CD14-positive monocyte (primary cell): ENCODE measurements around the gene KAZALD1. TPM values are rescaled to one million over a fixed set of nuclear protein-coding genes. Genes with fewer than 3 reads are reported as not detected.
A peak's percentile ranks its signal among the peaks of the same experiment; 100 is the strongest.

ENCODE experiments used
- DNase-seq, 3 donors: peaks; one replicate each; pipeline ENCODE4 v3.0.0-alpha.2; 2011 to 2022
- H2AFZ ChIP-seq: 2 replicates; pipeline ENCODE4 v1.6.0; 2012; ENCODE audit warnings: mild to moderate bottlenecking, low read depth, low read length, inconsistent platforms; ENCODE audit not compliant: insufficient read depth, poor library complexity, severe bottlenecking
- H3K27ac ChIP-seq, 2 donors: 1 replicate in 1 of 2; 2 replicates in 1 of 2; pipeline ENCODE4 v1.5.1; 2012 to 2013; ENCODE audit warnings: low read length in 2 of 2, control low read depth in 1 of 2, inconsistent platforms in 1 of 2, low read depth in 1 of 2, mild to moderate bottlenecking in 1 of 2
- H3K27me3 ChIP-seq, 2 donors: one replicate each; pipeline versions ENCODE4 v1.6.0 to v1.6.1; 2011 to 2013; ENCODE audit warnings: low read length in 2 of 2; ENCODE audit not compliant: control insufficient read depth in 2 of 2, insufficient read depth in 2 of 2
- H3K36me3 ChIP-seq, 2 donors: replicated peaks in 1 of 2; 1 replicate in 1 of 2; 2 replicates in 1 of 2; pipeline versions ENCODE4 v1.5.1 to v1.6.1; 2012 to 2013; ENCODE audit warnings: low read length in 2 of 2, control low read depth in 1 of 2, inconsistent platforms in 1 of 2, mild to moderate bottlenecking in 1 of 2; ENCODE audit not compliant: insufficient read depth in 2 of 2, control insufficient read depth in 1 of 2
- H3K4me1 ChIP-seq, 2 donors: 1 replicate in 1 of 2; 2 replicates in 1 of 2; pipeline versions ENCODE4 v1.5.1 to v1.6.1; 2012 to 2013; ENCODE audit warnings: low read length in 2 of 2, control low read depth in 1 of 2, inconsistent platforms in 1 of 2, mild to moderate bottlenecking in 1 of 2, moderate library complexity in 1 of 2; ENCODE audit not compliant: insufficient read depth in 2 of 2, control insufficient read depth in 1 of 2
- H3K4me2 ChIP-seq: replicated peaks from 2 replicates; pipeline ENCODE3; 2012; ENCODE audit warnings: low read length, moderate library complexity, mild to moderate bottlenecking; ENCODE audit not compliant: poor library complexity, severe bottlenecking; ENCODE audit errors: extremely low read depth
- H3K4me3 ChIP-seq, 3 experiments: fragments of 200-600 bp in 1 of 3; sonication (generic) in 1 of 3; replicated peaks in 1 of 3; 1 replicate in 2 of 3; 2 replicates in 1 of 3; pipeline ENCODE4 v1.5.1; 2011 to 2013; ENCODE audit warnings: low read length in 3 of 3, mild to moderate bottlenecking in 3 of 3, control low read depth in 2 of 3, low read depth in 2 of 3, inconsistent platforms in 1 of 3, moderate library complexity in 1 of 3
- H3K79me2 ChIP-seq: 2 replicates; pipeline ENCODE4 v1.6.0; 2012; ENCODE audit warnings: mild to moderate bottlenecking, control low read depth, inconsistent platforms, low read length, moderate library complexity; ENCODE audit not compliant: insufficient read depth
- H3K9ac ChIP-seq: 2 replicates; pipeline ENCODE4 v1.6.0; 2017; ENCODE audit warnings: low read length, mild to moderate bottlenecking; ENCODE audit not compliant: insufficient read depth, poor library complexity, severe bottlenecking
- H3K9me3 ChIP-seq, 2 donors: replicated peaks in 1 of 2; 1 replicate in 1 of 2; 2 replicates in 1 of 2; pipeline versions ENCODE4 v1.5.1 to v1.6.1; 2012 to 2013; ENCODE audit warnings: low read length in 2 of 2, control low read depth in 1 of 2; ENCODE audit not compliant: control insufficient read depth in 1 of 2, insufficient read depth in 1 of 2
- H4K20me1 ChIP-seq: 2 replicates; pipeline ENCODE4 v1.6.0; 2012; ENCODE audit warnings: mild to moderate bottlenecking, low read length, control low read depth, moderate library complexity; ENCODE audit not compliant: insufficient read depth
- H3K27ac Mint-ChIP-seq, 7 donors: one replicate each; pipeline ENCODE4 v1.8.0; 2020; ENCODE audit warnings: mild to moderate bottlenecking in 7 of 7, mixed read lengths in 7 of 7, moderate library complexity in 6 of 7, inconsistent platforms in 2 of 7
- H3K27me3 Mint-ChIP-seq, 3 donors: one replicate each; pipeline ENCODE4 v1.8.0; 2021 to 2022; ENCODE audit warnings: low read depth in 3 of 3, mild to moderate bottlenecking in 3 of 3, mixed read lengths in 3 of 3, moderate library complexity in 3 of 3, inconsistent platforms in 1 of 3
- H3K36me3 Mint-ChIP-seq, 2 donors: one replicate each; pipeline ENCODE4 v1.8.0; 2020; ENCODE audit warnings: mixed read lengths in 2 of 2, inconsistent platforms in 1 of 2, mild to moderate bottlenecking in 1 of 2
- H3K4me1 Mint-ChIP-seq: one replicate; pipeline ENCODE4 v1.8.0; 2020; ENCODE audit warnings: mild to moderate bottlenecking, mixed read lengths
- H3K4me3 Mint-ChIP-seq, 2 donors: one replicate each; pipeline ENCODE4 v1.8.0; 2020; ENCODE audit warnings: mild to moderate bottlenecking in 2 of 2, mixed read lengths in 2 of 2, moderate library complexity in 1 of 2
- H3K9me3 Mint-ChIP-seq, 7 donors: one replicate each; pipeline ENCODE4 v1.8.0; 2020 to 2022; ENCODE audit warnings: mixed read lengths in 7 of 7, mild to moderate bottlenecking in 6 of 7, moderate library complexity in 6 of 7, inconsistent platforms in 2 of 7
- WGBS: methylation state at CpG from one replicate; pipeline ENCODE4 v1.1.5; 2013; ENCODE audit warnings: missing lambda C conversion rate; ENCODE audit not compliant: insufficient coverage; 5-methylcytosine and 5-hydroxymethylcytosine counted together
- intact Hi-C, 2 donors: fragments of 100-400 bp; cut with micrococcal nuclease; formaldehyde crosslinking; loops; one replicate each; pipeline versions ENCODE4 v1.15.0 to v1.15.1; 2023
- polyA plus RNA-seq, 3 donors: library from polyadenylated mRNA; depleted of rRNA in 1 of 3; unstranded in 2 of 3; stranded (reverse) in 1 of 3; fragments of 300-500 nt in 2 of 3; fragments of >200 nt in 1 of 3; fragmentation: Illumina TruSeq in 2 of 3; gene quantifications; 1 replicate in 2 of 3; 2 replicates in 1 of 3; pipeline ENCODE4 v1.2.3, GENCODE V29; 2012 to 2021
- TF ChIP-seq, protein P1 (sequence below): fragments of 200-600 bp; IDR thresholded peaks from one replicate; pipeline ENCODE4 v1.8.0; 2022; ENCODE audit warnings: antibody characterized with exemption, mild to moderate bottlenecking

The KAZALD1 gene
- polyA plus RNA-seq, 3 donors = 0.15 to 6.6 (median 0.53) TPM

DNA sequence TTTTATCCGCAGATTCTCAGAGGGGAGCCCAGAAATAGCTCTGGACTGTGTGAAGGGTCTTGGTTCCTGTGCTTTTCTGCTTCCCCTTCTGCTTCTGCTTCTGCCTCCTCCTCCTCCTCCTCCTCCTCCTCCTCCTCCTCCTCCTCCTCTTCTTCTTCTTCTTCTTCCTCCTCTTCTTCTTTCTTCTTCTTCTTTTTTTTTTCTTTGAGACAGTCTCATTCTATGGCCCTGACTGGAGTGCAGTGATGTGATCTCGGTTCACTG is 42.4 kb upstream of the KAZALD1 start:
- H3K4me3 ChIP-seq = peak overlapping the region in 1 of 3 experiments; percentile 49
- no peaks in the 10 kb centered on the region for H3K9me3 ChIP-seq
- peak overlapping the region; percentile 53 to 69 for H3K4me3 Mint-ChIP-seq
- peak overlapping the region; percentile 35 for H3K9ac ChIP-seq
- peak in 1 of 3 donors; percentile 21 for DNase-seq
- peaks cover 0 to 5% of the 10 kb centered on the region in 2 donors for H3K27me3 ChIP-seq
- H4K20me1 ChIP-seq = no peaks in the 10 kb centered on the region
- peaks cover 18 to 26% of the 10 kb centered on the region in 2 donors for H3K4me1 ChIP-seq
- no peaks in the 10 kb centered on the region for H3K36me3 ChIP-seq
- no peak overlapping the region for H3K27ac ChIP-seq
- intact Hi-C loops = no loop called here
- H3K9me3 Mint-ChIP-seq = peaks cover 0 to 3% (median 0%) of the 10 kb centered on the region in 7 donors
- peak overlapping the region in 1 of 7 donors; percentile 73 for H3K27ac Mint-ChIP-seq
- peaks cover 18 to 25% (median 21%) of the 10 kb centered on the region in 3 donors for H3K27me3 Mint-ChIP-seq
- H3K4me1 Mint-ChIP-seq = peaks cover 31% of the 10 kb centered on the region
- H3K36me3 Mint-ChIP-seq = no peaks in the 10 kb centered on the region
- H2AFZ ChIP-seq = peak overlapping the region; percentile 56
- no CpG with 5 or more reads among the region's 2 CpGs for WGBS
- TF ChIP-seq, protein P1, sequence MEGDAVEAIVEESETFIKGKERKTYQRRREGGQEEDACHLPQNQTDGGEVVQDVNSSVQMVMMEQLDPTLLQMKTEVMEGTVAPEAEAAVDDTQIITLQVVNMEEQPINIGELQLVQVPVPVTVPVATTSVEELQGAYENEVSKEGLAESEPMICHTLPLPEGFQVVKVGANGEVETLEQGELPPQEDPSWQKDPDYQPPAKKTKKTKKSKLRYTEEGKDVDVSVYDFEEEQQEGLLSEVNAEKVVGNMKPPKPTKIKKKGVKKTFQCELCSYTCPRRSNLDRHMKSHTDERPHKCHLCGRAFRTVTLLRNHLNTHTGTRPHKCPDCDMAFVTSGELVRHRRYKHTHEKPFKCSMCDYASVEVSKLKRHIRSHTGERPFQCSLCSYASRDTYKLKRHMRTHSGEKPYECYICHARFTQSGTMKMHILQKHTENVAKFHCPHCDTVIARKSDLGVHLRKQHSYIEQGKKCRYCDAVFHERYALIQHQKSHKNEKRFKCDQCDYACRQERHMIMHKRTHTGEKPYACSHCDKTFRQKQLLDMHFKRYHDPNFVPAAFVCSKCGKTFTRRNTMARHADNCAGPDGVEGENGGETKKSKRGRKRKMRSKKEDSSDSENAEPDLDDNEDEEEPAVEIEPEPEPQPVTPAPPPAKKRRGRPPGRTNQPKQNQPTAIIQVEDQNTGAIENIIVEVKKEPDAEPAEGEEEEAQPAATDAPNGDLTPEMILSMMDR = no peak
- peak overlapping the region; percentile 68 for H3K4me2 ChIP-seq
- no peaks in the 10 kb centered on the region for H3K79me2 ChIP-seq

DNA sequence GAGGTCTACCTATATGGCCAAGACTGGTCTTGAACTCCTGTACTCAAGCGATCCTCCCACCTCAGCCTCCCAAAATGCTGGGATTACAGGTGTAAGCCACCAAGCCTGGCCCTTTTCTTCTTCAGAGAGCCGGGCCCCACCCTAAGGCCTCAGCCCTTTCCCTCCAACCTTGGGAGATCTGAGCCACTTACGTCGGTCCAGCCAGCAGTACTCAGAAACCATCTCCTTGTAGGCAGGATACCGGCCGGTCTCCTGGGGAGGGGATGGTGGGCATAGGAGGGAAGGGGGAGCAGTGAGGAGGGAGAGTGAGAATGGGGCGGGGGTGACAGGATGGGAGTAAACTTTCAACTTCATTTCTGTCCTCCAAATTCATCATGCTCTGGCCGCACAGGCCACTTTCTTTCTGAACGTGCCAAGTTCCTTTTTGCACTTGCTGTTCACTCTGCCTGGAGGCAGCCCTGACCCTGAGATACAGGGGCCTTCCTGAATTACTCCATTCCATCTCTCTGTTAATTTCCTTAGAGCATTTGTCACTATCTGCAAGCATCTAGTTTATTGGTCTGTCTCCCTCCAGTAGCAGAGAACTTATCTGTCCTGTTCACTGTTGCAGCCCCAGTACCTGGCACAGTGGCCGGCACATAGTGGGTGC is 41.2 kb upstream of the KAZALD1 start:
- H3K4me3 ChIP-seq = no peak overlapping the region
- Mint-ChIP-seq H3K4me3 (no peak overlapping the region), H3K36me3 (no peaks in the 10 kb centered on the region), H3K27me3 (peaks cover 18 to 19% (median 19%) of the 10 kb centered on the region in 3 donors), H3K27ac (peak overlapping the region in 1 of 7 donors; percentile 46), H3K9me3 (peaks cover 0 to 3% (median 0%) of the 10 kb centered on the region in 7 donors), H3K4me1 (peaks cover 29% of the 10 kb centered on the region)
- no peaks in the 10 kb centered on the region for H4K20me1 ChIP-seq
- peaks cover 0 to 5% of the 10 kb centered on the region in 2 donors for H3K27me3 ChIP-seq
- H3K27ac ChIP-seq = no peak overlapping the region
- no peak overlapping the region for H3K9ac ChIP-seq
- H3K4me1 ChIP-seq = peaks cover 18 to 26% of the 10 kb centered on the region in 2 donors
- no peak overlapping the region for H3K4me2 ChIP-seq
- no peaks in the 10 kb centered on the region for H3K79me2 ChIP-seq
- DNase-seq = peak in 2 of 3 donors; percentile 11 to 68
- intact Hi-C loops = no loop called here
- TF ChIP-seq, protein P1 = no peak
- 42% methylated on average over 3 of the region's 10 CpGs for WGBS
- H2AFZ ChIP-seq = no peak overlapping the region
- H3K9me3 ChIP-seq = no peaks in the 10 kb centered on the region
- no peaks in the 10 kb centered on the region for H3K36me3 ChIP-seq
